GM12891 (cell line): Measurements from ENCODE around the gene TRAF3IP3.

Source experiments
- POLR2A ChIP-seq: IDR thresholded peaks from 2 replicates; pipeline ENCODE4 v1.6.1; 2011; ENCODE audit warnings: low read depth, low read length, control low read depth
- POLR2AphosphoS5 ChIP-seq: IDR thresholded peaks from 2 replicates; pipeline ENCODE4 v1.6.1; 2011; ENCODE audit warnings: low read depth, low read length, control low read depth
- TAF1 ChIP-seq: IDR thresholded peaks from 2 replicates; pipeline ENCODE4 v1.6.1; 2011; ENCODE audit warnings: low read depth, low read length, control low read depth

GRCh38 chr1:209777587-209777986, 21.7 kb downstream of the TRAF3IP3 start:
- no peak for TF ChIP-seq POLR2A
- TF ChIP-seq POLR2AphosphoS5, result no peak
- no peak for TF ChIP-seq TAF1
